Stimulated activated CD8-positive, alpha-beta memory T cell treated with anti-CD3 and anti-CD28 coated beads, Interleukin-4, amount 100 ng/mL, for 24 hours (primary cell): ENCODE data around the gene NAV3.

ENCODE experiments used
- DNase-seq: peaks from one replicate; pipeline ENCODE4 v3.0.0-alpha.2; 2020; ENCODE audit warnings: low read depth

Gene NAV3

DNA sequence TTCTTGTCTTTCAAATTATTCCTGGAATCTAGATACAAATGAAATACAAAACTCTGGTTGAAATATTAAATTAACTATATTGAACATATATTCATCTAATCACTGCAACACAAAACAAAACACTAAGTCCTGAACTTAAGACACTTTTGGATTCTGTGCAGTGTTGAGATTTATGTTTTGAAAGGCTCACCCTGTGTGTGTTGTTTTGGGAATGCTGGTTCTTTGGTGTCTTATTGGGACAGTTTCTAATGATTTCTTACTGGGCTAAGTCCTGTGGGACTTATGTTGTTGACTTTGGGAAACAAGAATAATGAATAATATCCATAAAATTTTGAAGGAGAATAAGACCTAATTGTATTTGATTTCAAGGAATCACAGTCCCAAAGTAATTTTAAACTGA lies 153.2 kb downstream of the NAV3 start:
- DNase-seq = no peak

- no peak for DNase-seq
Measured at GRCh38 chr12:77992760-77993159, 162.1 kb downstream of the NAV3 start.

DNA sequence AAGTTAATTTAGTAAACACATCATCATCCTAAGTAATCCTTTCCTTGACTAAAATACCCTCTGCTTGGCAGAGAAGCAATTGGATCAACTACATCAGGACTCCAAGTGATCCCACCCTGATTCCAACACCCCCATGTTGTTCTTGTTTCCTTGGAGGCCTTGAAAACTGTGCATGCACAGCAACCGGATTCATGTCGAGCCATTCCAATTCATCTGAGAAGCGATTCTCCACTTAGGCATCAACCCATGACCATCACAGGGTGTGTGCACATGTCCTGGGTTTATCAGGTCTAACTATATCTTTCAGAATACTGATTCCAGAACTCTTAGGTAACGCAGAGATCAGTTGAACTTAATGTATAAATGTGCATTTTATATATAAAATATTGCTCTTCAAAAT lies 163.0 kb downstream of the NAV3 start:
- no peak for DNase-seq

- DNase-seq = no peak
Measured at GRCh38 chr12:77995436-77996167, 164.9 kb downstream of the NAV3 start.

- DNase-seq = no peak
Measured at GRCh38 chr12:77996670-77997069, 166.0 kb downstream of the NAV3 start.

DNA sequence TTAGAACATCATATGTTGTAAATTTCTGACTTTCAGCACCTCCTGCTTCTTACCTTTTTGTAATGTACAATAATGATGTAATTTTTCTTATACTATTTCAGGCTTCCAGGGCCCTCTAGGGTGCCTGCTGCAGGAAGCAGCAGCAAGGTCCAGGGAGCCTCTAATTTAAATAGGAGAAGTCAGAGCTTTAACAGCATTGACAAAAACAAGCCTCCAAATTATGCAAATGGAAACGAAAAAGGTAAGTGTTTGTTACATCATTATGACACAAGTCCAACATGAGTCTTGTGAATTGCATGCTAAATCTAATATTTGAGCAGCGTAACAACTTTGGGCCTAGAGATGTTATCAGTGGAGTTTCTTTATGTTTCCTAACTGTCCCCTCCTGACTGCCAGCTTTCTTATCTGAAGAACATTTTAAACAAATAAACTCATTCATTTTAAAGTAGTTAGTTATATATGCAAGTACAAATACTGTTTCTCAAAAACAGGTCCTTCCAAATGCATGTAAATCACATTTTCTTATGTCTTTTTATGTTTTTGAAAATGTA lies 167.6 kb downstream of the NAV3 start:
- no peak for DNase-seq

GRCh38 chr12:77999074-77999715 lies 168.5 kb downstream of the NAV3 start:
- DNase-seq = no peak

GRCh38 chr12:78002878-78003277 lies 172.2 kb downstream of the NAV3 start:
- no peak for DNase-seq

- DNase-seq = no peak
Measured at GRCh38 chr12:78004249-78005093, 173.8 kb downstream of the NAV3 start.

DNA sequence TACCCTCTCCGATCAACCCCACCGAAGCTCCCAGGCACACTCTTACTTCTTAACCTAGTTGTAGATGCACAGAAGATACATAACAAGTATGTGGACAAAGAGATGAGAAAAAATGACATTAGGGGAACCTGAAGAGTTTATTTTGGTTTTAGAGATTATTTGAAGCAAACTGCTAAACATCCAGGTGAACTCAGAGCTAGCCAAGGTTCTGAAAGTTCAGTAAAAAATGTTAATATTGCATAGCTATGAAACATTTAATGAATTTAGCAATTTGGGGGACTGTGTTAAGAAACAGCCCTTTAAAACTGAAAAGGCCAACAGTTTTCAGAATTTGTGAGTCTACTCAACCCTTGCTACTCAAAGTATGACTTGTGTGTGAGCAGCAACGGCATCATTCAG lies 174.4 kb downstream of the NAV3 start:
- no peak for DNase-seq

- no peak for DNase-seq
Measured at GRCh38 chr12:78007173-78007572, 176.5 kb downstream of the NAV3 start.

DNA sequence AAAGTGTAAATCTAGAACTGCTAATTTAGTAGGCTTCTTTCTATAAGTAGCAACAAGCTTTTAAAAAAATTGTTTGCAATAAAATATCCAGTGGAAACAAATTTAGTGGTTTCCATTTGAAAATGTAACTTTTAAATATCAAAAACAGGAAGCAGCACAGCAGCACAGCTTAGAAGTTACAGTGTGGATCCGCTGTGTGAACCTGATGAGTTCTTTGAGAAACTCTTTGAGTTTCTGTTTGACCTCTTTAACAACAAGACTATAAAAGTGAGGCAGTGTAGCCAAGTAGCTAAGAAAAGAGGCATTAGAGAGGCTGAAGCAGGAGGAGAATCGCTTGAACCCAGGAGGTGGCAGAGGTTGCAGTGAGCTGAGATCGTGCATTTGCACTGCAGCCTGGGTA lies 178.3 kb downstream of the NAV3 start:
- DNase-seq = no peak

DNA sequence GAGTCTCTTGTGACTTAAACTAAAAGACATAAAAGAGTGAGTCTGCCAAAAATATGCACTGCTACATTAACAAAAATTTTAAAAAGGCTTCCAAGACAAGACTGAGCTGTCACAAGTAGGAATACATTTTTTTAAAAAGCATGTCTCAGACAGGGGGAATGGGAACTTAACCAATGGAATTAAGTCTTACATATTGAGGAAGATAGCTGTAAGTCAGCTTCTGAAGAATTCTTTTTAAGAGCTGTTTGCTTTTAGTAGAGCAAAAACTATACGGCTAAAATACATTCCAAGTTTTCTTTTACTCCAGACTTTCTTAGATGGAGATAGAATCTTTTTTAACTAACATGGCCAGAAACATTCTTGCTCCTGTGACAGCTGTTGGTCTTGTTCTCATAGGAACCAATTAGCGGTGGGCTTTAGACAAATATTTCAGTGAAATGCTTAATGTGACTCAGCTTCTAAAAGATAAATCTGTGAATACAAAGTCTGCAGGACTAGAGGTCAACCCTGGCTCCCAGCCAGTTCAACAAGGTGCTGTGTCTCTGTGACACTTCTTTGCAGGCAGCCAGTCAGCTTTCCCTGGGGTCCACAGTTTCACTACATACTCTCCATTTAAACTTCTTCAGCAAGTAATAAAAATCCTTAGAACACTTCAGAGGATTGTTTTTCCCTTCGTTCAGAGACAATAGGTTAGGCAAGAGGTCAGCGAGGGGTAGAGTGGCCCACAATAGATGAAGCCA lies 187.6 kb downstream of the NAV3 start:
- DNase-seq = no peak

DNA sequence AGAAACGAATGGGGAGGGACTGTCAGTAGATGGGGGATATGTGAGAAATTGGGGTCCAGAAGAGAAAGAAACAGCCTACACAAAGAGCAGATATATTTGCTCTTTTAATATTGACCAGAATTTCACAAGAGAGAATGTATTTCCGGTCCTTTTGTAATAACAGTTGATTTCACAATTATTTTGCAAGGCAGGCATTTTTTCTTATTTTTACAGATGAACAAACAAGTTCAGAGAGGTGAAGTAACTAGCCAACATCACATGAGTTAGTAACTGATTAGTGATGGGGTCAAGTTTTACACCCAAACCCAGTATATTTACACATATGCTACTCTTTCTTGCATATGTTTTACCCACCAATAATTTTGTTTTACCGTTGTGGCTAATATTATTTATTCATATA lies 188.2 kb downstream of the NAV3 start:
- no peak for DNase-seq

- no peak for DNase-seq
Measured at GRCh38 chr12:78028426-78028825, 197.7 kb downstream of the NAV3 start.

DNA sequence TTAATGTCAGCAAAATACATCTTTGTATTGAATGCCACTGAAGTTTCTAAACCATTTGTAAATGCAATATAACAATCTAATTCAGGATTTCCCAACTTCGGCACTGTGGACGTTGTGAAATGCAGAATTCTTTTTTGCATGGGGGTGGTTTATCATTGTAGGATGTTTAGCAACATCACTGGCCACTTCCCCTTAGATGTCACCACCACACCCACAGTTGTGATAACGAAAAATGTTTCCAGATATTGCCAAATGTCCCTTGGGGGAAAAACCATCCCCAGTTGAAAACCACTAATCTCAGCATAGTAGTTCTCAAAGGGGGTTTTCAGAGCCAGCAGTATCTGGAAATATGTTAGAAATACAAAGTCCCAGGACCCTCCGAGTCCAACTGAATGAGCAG lies 203.3 kb downstream of the NAV3 start:
- DNase-seq = no peak

DNA sequence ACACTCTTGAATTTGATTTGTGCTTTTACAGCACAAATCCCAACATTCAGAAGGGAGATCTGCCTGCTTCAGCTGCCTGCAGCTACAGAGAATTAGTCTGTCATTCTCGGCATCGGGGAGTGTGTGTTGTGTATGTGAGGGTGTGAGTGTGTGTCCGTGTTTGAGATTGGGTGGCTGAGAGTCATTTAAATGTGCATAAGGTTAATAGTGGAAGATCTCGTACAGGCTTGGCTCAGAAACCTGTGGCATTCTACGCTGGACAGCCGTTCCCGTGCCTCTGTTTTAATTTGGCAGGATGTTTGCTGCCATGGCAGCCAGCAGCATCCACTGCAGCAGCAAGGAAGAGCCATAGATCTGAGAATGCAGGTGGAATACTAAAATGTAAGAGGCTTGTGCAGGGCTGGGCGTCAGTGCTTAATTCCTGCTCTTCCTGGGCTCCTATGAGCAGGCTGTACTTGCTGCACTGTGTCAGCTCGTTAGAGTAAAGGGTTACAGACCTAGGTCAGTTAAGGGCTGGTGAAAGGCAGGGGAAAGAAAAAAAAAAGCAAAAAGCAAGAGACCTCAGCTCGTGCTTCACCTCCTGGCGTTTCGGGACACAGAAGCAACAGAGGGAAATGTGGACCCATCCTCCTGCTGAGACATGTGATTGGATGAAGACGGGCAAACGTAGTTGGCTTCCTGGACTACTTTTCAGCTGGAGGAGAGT lies 205.4 kb downstream of the NAV3 start:
- no peak for DNase-seq

GRCh38 chr12:78036874-78037273 lies 206.2 kb downstream of the NAV3 start:
- DNase-seq = no peak

- DNase-seq = no peak
Measured at GRCh38 chr12:78037707-78038106, 207.0 kb downstream of the NAV3 start.

DNA sequence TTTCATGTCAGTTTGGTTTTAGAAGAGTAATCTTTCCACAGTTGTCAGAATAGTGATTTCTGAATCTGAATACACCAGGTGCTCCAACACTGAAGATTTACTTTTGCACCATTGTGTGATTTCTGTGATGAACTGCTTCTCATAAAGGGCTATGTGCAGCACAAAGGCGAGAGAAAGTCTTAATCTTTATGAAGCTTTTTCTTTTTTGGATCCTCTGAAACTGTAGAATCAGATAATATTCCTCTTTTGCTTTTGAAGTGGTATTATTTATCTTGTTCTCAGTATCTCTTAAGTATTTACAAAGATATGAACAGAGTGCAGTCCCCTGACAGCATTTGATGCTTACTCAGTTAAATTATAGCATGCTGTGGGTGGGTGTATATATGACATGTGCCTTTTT lies 207.8 kb downstream of the NAV3 start:
- no peak for DNase-seq

DNA sequence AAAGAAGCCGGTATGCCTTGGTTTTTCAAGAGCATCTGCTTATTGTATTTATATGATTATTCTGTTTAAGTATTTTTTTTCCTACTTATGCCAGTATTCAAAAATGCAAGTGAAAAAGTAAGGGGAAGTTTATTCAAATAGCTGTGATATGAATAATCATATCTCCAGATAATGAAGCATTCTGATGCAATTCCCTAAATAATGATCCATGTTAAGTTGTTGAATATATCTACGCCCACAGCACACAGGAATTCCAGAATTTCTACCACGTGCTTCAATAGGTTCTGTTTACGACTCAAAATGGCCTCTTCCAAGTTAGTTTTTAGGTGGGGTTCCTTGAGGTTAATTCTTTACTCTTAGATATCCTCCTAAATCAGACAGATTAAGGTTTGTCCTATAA lies 208.3 kb downstream of the NAV3 start:
- no peak for DNase-seq
